Astrocyte of the cerebellum (primary cell): ENCODE data around the gene TEX53.
A peak's percentile ranks its signal among the peaks of the same experiment; 100 is the strongest.

Experiments used
- DNase-seq: peaks from one replicate; pipeline ENCODE4 v3.0.0-alpha.2; 2011; ENCODE audit warnings: low read depth
- H3K4me3 ChIP-seq: 2 replicates; pipeline ENCODE4 v1.5.1; 2011; ENCODE audit warnings: mild to moderate bottlenecking, low read depth, low read length, moderate library complexity
- in situ Hi-C: cut with HindIII; loops from 2 replicates; pipeline ENCODE4 v1.10.0; 2017; ENCODE audit warnings: low sequenced_read_pairs
- TF ChIP-seq, protein P1 (sequence below): IDR thresholded peaks from 2 replicates; pipeline ENCODE4 v1.5.1; 2012; ENCODE audit warnings: low read length, low read depth, moderate library complexity, mild to moderate bottlenecking; ENCODE audit errors: missing control alignments

Gene TEX53

GRCh38 chr9:114676901-114677300 is 19.3 kb upstream of the TEX53 start:
- TF ChIP-seq, protein P1, sequence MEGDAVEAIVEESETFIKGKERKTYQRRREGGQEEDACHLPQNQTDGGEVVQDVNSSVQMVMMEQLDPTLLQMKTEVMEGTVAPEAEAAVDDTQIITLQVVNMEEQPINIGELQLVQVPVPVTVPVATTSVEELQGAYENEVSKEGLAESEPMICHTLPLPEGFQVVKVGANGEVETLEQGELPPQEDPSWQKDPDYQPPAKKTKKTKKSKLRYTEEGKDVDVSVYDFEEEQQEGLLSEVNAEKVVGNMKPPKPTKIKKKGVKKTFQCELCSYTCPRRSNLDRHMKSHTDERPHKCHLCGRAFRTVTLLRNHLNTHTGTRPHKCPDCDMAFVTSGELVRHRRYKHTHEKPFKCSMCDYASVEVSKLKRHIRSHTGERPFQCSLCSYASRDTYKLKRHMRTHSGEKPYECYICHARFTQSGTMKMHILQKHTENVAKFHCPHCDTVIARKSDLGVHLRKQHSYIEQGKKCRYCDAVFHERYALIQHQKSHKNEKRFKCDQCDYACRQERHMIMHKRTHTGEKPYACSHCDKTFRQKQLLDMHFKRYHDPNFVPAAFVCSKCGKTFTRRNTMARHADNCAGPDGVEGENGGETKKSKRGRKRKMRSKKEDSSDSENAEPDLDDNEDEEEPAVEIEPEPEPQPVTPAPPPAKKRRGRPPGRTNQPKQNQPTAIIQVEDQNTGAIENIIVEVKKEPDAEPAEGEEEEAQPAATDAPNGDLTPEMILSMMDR: no peak
- no peak for DNase-seq
- H3K4me3 ChIP-seq: no peak overlapping the region
- in situ Hi-C loops: no loop called here

GRCh38 chr9:114674798-114675540 is 17.4 kb upstream of the TEX53 start:
- in situ Hi-C loops: loop anchor here (25.0 kb wide), 1 partner anchor 337 kb away; no protein-coding TSS in a partner anchor

GRCh38 chr9:114674076-114674797 is 16.6 kb upstream of the TEX53 start:
- in situ Hi-C loops: loop anchor here (25.0 kb wide), 1 partner anchor 338 kb away; no protein-coding TSS in a partner anchor
- H3K4me3 ChIP-seq: no peak overlapping the region
- DNase-seq: no peak
- TF ChIP-seq, protein P1: no peak

More at GRCh38 chr9:114674798-114675540, 17.4 kb upstream of the TEX53 start:
- TF ChIP-seq, protein P1: no peak
- H3K4me3 ChIP-seq: no peak overlapping the region
- DNase-seq: no peak

- in situ Hi-C loops: loop anchor here (25.0 kb wide), 1 partner anchor 341 kb away; no protein-coding TSS in a partner anchor
- peak; percentile 41 for DNase-seq
- TF ChIP-seq, protein P1: no peak
- H3K4me3 ChIP-seq: no peak overlapping the region
Measured at GRCh38 chr9:114671605-114672004, 14.0 kb upstream of the TEX53 start.

GRCh38 chr9:114669961-114670360 is 12.4 kb upstream of the TEX53 start:
- in situ Hi-C loops: loop anchor here (5.0 to 25.0 kb wide), 2 partner anchors 257 to 342 kb away; no protein-coding TSS in a partner anchor
- no peak overlapping the region for H3K4me3 ChIP-seq
- TF ChIP-seq, protein P1: no peak
- DNase-seq: no peak

- no peak overlapping the region for H3K4me3 ChIP-seq
- TF ChIP-seq, protein P1: no peak
- in situ Hi-C loops: loop anchor here (5.0 to 25.0 kb wide), 2 partner anchors 259 to 344 kb away; no protein-coding TSS in a partner anchor
- DNase-seq: no peak
Measured at GRCh38 chr9:114668146-114668545, 10.5 kb upstream of the TEX53 start.
